T-helper 9 cell (primary cell): ENCODE results near the gene ANKH.
"Not testable (repeated sequence)": the region's sequence is repeated elsewhere in the genome, so short reads cannot be mapped to it uniquely, and the experiment has no call there.

Experiments
- DNase-seq: peaks from one replicate; pipeline ENCODE4 v3.0.0-alpha.2; 2020

Gene ANKH

GRCh38 chr5:14853685-14854084 lies 17.9 kb downstream of the ANKH start:
- no peak for DNase-seq

DNA sequence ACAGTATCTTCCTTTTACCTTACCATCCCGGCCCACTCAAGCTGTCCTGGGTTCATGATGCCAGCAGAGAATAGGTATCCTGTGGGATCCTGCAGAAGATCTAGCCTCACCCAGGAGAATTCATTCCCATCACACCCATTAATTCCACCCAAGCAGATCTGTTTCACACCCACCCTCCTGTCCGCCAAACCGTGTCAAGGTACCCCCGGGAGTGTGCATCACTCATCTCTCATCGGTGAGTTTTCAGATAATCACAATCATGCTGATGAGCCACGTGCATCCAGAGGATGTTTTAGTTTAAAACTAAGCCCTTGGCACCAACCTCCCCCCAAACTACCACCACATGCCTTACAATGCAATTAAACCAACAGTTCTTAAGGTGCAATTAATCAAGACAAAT lies 18.8 kb downstream of the ANKH start:
- DNase-seq: no peak

- DNase-seq: no peak
These were observed 19.5 kb downstream of the ANKH start for GRCh38 chr5:14851999-14852526.

GRCh38 chr5:14851597-14851996 lies 20.0 kb downstream of the ANKH start:
- DNase-seq: no peak

- no peak for DNase-seq
These were observed 20.5 kb downstream of the ANKH start for GRCh38 chr5:14851050-14851419.

DNA sequence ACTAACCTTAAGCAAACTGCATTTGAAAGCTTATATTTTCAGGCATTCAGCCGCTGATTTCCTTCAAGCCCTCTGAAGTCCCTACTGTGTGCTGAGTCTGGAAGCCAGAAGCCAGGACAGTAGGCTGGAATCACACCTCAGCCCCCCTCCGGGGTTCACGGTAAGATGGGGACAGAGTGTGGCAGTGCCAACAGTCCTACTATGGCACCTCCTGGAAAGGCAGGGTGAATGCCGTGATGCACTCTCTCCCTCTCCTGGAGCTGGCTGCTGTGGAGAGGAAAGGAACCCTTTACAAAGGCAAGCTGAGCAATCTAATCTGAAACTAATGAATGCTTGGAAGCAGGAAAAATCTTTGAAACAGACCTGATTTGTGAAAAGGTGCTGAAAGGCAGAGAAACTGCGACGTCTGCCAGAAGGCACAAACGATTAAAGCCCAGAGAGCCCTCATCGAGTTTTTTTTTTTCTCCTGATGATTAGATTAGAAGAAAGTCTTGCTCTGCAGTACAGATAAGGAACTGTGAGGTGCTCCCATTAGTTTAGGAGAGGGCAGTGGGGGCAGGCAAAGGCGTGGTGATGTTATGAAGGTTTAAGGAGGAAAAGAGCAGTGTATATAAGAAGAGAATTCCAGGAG lies 21.0 kb downstream of the ANKH start:
- no peak for DNase-seq

GRCh38 chr5:14849516-14850294 lies 21.9 kb downstream of the ANKH start:
- DNase-seq: no peak

DNA sequence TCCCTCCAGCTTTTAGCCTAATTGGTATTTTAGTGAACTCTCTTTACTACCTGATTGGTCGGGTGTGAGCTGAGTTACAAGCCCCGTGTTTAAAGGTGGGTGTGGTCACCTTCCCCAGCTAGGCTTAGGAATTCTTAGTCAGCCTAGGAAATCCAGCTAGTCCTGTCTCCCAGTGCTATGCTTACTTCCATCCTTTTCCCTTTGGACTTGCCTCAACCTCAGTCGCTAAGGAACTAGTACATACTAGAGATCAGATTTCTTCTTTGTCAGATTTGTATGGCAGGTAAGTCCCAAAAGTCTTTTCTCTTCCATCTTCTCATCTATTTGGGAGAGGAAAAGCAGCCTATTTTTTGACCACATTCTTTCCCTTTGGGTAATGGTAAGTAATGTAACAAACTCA lies 22.6 kb downstream of the ANKH start:
- not testable (repeated sequence) for DNase-seq

DNA sequence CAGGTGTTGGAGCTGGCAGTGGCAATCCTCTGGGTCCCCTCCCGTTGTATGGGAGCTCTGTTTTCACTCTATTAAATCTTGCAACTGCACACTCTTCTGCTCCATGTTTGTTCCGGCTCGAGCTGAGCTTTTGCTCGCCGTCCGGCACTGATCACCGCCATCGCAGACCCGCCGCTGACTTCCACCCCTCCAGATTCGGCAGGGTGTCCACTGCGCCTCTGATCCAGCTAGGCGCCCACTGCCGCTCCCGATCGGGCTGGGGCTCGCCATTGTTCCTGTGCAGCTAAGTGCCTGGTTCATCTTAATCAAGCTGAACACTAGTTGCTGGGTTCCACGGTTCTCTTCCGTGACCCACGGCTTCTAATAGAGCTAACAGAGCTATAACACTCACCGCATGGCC lies 23.2 kb downstream of the ANKH start:
- DNase-seq: no peak

GRCh38 chr5:14847471-14847870 lies 24.1 kb downstream of the ANKH start:
- no peak for DNase-seq

DNA sequence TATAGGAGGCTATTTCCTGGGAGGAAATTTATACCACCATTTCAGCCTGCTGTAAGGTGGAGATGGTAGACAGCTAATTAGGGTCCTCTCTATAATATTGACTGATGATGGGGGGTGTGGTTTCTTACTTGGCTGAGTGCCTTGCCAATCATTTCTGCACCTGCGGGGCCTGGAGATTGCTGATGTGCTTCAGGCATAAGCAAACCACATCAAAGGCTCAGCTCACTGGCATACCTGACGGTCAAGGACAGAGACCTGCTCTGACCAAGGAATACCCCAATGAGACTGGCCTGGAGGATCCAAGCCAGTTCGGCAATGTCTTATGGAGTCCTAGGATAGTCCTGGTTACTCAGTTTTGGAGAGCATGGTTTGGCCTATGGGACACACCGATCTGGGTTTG lies 29.5 kb downstream of the ANKH start:
- DNase-seq: no peak

- DNase-seq: no peak
These were observed 31.0 kb downstream of the ANKH start for GRCh38 chr5:14840624-14841023.

GRCh38 chr5:14838396-14839319 lies 32.9 kb downstream of the ANKH start:
- DNase-seq: no peak

DNA sequence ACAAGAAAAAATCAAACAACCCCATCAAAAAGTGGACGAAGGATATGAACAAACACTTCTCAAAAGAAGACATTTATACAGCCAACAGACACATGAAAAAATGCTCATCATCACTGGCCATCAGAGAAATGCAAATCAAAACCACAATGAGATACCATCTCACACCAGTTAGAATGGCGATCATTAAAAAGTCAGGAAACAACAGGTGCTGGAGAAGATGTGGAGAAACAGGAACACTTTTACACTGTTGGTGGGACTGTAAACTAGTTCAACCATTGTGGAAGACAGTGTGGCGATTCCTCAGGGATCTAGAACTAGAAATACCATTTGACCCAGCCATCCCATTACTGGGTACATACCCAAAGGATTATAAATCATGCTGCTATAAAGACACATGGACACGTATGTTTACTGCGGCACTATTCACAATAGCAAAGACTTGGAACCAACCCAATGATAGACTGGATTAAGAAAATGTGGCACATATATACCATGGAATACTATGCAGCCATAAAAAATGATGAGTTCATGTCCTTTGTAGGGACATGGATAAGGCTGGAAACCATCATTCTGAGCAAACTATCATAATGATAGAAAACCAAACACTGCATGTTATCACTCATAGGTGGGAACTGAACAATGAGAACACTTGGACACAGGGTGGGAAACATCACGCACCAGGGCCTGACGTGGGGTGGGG lies 34.0 kb downstream of the ANKH start:
- DNase-seq: not testable (repeated sequence)

- DNase-seq: no peak
These were observed 36.7 kb downstream of the ANKH start for GRCh38 chr5:14834584-14835550.

DNA sequence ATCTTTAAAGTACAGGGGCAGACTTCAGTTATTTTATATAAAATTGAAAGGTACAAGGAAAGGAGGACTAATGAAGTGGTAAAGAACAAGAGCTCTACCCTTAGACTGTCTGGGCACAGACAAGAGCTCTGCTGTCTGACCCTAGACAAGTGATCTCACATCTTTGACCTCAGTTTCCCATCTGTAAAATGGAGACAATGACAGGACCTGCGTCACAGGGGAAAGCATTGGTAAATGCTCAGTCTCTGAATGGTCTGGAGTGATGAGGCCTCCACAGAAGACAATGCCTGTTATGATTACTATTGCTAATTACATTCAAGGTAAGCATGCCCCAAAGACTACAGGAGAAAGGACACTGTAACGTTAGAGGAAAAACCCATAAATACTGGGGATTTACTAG lies 37.5 kb downstream of the ANKH start:
- DNase-seq: no peak

DNA sequence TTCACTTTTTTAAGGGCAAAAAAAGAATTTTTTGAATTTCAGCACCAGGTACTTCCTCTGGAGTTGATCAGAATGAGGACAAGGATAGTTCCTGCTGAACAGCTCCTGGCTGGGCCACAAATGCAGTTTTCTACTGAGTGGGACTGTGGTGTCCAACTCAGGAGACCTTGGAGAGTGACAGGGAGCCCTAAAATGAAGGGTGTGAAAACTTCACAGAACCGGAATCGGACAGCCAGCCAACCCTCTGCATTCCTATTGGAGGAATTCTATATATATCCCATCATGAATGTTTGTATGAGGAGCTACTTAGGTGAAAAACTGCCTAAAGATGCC lies 40.6 kb downstream of the ANKH start:
- DNase-seq: no peak

- no peak for DNase-seq
These were observed 41.2 kb downstream of the ANKH start for GRCh38 chr5:14830210-14831005.

DNA sequence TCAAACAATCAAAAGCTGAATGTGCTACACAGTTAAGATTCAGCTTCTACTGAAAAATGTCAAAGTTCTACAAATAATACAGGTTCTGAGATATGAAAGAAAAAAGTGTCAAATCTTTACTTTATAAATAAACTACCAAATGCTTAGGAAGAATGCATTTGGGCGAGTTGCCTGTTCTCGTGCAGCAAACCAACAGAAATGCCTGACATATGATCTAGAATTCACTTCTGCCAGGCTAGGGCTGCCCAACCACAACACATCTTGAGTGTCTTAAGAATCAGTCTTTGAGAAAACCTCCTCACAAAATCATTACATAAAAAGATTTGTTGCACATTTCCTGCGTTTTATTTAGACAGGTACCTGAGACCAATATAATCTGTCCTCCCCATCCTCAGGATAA lies 42.2 kb downstream of the ANKH start:
- no peak for DNase-seq

- DNase-seq: no peak
These were observed 44.9 kb downstream of the ANKH start for GRCh38 chr5:14826714-14827113.

GRCh38 chr5:14825977-14826376 lies 45.6 kb downstream of the ANKH start:
- DNase-seq: no peak
